Nephron (organoid): ENCODE results near the gene TDRD9.

ENCODE experiments used
- H3K27ac Mint-ChIP-seq, 3 experiments: 2 replicates each; pipeline ENCODE4 v1.8.0; 2020; ENCODE audit warnings: mixed read lengths in 3 of 3, mild to moderate bottlenecking in 2 of 3, moderate library complexity in 1 of 3
- H3K27me3 Mint-ChIP-seq: 2 replicates; pipeline ENCODE4 v1.8.0; 2021; ENCODE audit warnings: low read depth, mild to moderate bottlenecking, moderate library complexity, mixed read lengths
- H3K36me3 Mint-ChIP-seq: 2 replicates; pipeline ENCODE4 v1.8.0; 2020; ENCODE audit warnings: low read depth, mixed read lengths
- H3K4me1 Mint-ChIP-seq: 2 replicates; pipeline ENCODE4 v1.8.0; 2020; ENCODE audit warnings: mixed read lengths
- H3K4me3 Mint-ChIP-seq, 3 experiments: 2 replicates each; pipeline ENCODE4 v1.8.0; 2020; ENCODE audit warnings: mild to moderate bottlenecking in 3 of 3, mixed read lengths in 3 of 3, moderate library complexity in 2 of 3
- H3K9me3 Mint-ChIP-seq: 2 replicates; pipeline ENCODE4 v1.8.0; 2020; ENCODE audit warnings: mixed read lengths
- TF ChIP-seq, protein P1 (sequence below), 3 experiments: fragments of 200-600 bp; sonication (generic); IDR thresholded peaks; one replicate each; pipeline ENCODE4 v1.5.0; 2021; ENCODE audit warnings: antibody characterized with exemption in 3 of 3; ENCODE audit not compliant: unreplicated experiment in 3 of 3

TDRD9 gene

GRCh38 chr14:104023325-104024055 lies 95.2 kb downstream of the TDRD9 start:
- H3K27ac Mint-ChIP-seq = no peak overlapping the region
- no peaks in the 10 kb centered on the region for H3K36me3 Mint-ChIP-seq
- H3K27me3 Mint-ChIP-seq = peaks cover 7% of the 10 kb centered on the region
- H3K9me3 Mint-ChIP-seq = no peaks in the 10 kb centered on the region
- H3K4me1 Mint-ChIP-seq = no peaks in the 10 kb centered on the region
- no peak overlapping the region for H3K4me3 Mint-ChIP-seq
- TF ChIP-seq, protein P1, sequence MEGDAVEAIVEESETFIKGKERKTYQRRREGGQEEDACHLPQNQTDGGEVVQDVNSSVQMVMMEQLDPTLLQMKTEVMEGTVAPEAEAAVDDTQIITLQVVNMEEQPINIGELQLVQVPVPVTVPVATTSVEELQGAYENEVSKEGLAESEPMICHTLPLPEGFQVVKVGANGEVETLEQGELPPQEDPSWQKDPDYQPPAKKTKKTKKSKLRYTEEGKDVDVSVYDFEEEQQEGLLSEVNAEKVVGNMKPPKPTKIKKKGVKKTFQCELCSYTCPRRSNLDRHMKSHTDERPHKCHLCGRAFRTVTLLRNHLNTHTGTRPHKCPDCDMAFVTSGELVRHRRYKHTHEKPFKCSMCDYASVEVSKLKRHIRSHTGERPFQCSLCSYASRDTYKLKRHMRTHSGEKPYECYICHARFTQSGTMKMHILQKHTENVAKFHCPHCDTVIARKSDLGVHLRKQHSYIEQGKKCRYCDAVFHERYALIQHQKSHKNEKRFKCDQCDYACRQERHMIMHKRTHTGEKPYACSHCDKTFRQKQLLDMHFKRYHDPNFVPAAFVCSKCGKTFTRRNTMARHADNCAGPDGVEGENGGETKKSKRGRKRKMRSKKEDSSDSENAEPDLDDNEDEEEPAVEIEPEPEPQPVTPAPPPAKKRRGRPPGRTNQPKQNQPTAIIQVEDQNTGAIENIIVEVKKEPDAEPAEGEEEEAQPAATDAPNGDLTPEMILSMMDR (IDR thresholded peaks at IDR 0.05; ENCODE audit: unreplicated experiment in 3 of 3) = no peak

DNA sequence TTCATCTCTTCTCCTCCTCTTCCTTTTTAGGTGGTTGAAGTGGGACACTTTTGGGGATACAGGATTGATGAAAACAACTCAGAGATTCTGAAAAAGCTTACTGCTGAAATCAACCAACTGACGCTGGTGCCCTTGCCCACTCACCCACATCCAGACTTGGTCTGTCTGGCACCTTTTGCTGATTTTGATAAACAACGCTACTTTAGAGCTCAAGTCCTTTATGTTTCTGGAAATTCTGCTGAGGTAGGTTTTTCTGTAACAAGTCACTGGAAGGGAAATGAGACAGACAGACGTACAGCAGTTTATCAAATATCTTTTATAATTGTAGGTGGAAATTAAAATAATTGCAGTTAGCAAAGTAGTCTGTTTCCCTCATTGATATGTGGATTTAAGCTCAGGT lies 97.3 kb downstream of the TDRD9 start:
- no peak overlapping the region for H3K27ac Mint-ChIP-seq
- TF ChIP-seq, protein P1 (IDR thresholded peaks at IDR 0.05; ENCODE audit: unreplicated experiment in 3 of 3) = no peak
- H3K4me3 Mint-ChIP-seq = no peak overlapping the region
- peaks cover 2% of the 10 kb centered on the region for H3K9me3 Mint-ChIP-seq
- H3K4me1 Mint-ChIP-seq = no peaks in the 10 kb centered on the region
- no peaks in the 10 kb centered on the region for H3K36me3 Mint-ChIP-seq
- H3K27me3 Mint-ChIP-seq = peaks cover 12% of the 10 kb centered on the region

GRCh38 chr14:104026024-104026423 lies 97.8 kb downstream of the TDRD9 start:
- Mint-ChIP-seq H3K27ac (no peak overlapping the region), H3K9me3 (peaks cover 2% of the 10 kb centered on the region), H3K4me1 (no peaks in the 10 kb centered on the region), H3K36me3 (no peaks in the 10 kb centered on the region), H3K27me3 (peaks cover 10% of the 10 kb centered on the region), H3K4me3 (no peak overlapping the region)
- TF ChIP-seq, protein P1 (IDR thresholded peaks at IDR 0.05; ENCODE audit: unreplicated experiment in 3 of 3) = no peak

DNA sequence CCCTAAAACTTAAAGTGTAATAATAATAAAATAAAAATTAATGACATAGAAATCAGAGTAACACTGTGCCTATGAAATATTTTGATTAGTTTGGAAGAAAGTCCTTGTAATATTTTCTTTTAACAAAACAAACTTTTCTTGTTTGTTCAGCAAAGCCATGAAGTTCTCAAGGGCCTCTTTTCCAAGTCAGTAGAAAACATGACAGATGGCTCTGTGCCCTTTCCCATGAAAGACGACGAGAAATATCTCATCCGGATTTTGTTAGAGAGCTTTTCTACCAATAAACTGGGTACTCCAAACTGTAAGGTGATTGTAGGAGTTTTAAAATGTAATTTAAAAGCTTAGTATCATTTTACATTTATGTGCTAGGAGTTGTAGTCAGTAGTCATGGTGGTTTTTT lies 102.7 kb downstream of the TDRD9 start:
- no peaks in the 10 kb centered on the region for H3K36me3 Mint-ChIP-seq
- peaks cover 18% of the 10 kb centered on the region for H3K27me3 Mint-ChIP-seq
- H3K4me1 Mint-ChIP-seq = no peaks in the 10 kb centered on the region
- peaks cover 2% of the 10 kb centered on the region for H3K9me3 Mint-ChIP-seq
- no peak overlapping the region for H3K4me3 Mint-ChIP-seq
- TF ChIP-seq, protein P1 (IDR thresholded peaks at IDR 0.05; ENCODE audit: unreplicated experiment in 3 of 3) = no peak
- H3K27ac Mint-ChIP-seq = no peak overlapping the region

DNA sequence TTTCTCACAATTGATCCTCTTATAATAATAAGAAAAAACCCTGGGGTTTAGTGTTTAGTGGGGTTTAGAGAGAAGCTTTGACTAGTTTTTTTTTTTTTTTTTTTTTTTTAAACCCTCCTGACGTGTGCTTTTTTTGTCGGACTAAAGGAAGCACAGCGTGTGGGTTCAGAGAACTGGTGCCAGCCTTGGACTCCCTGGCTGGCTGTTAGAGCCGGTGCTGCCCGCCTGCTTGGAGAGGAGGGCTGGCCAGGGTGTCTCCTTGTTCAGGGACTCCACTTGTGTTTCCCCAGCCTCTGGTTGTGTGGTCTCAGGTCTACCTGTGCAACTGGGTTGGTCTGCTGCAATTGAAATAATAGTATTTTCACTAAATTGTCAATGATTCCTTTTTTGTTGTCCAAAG lies 103.1 kb downstream of the TDRD9 start:
- H3K27me3 Mint-ChIP-seq = peaks cover 18% of the 10 kb centered on the region
- TF ChIP-seq, protein P1 (IDR thresholded peaks at IDR 0.05; ENCODE audit: unreplicated experiment in 3 of 3) = no peak
- H3K27ac Mint-ChIP-seq = no peak overlapping the region
- H3K9me3 Mint-ChIP-seq = peaks cover 2% of the 10 kb centered on the region
- H3K4me1 Mint-ChIP-seq = no peaks in the 10 kb centered on the region
- H3K4me3 Mint-ChIP-seq = no peak overlapping the region
- no peaks in the 10 kb centered on the region for H3K36me3 Mint-ChIP-seq
